ENCODE measurements around the gene SLC6A19. TPM values are rescaled to one million over a fixed set of nuclear protein-coding genes. Genes with fewer than 3 reads are reported as not detected.

SLC6A19 gene
- total RNA-seq, 1 donor from 2014 or later: 2.2 TPM

DNA sequence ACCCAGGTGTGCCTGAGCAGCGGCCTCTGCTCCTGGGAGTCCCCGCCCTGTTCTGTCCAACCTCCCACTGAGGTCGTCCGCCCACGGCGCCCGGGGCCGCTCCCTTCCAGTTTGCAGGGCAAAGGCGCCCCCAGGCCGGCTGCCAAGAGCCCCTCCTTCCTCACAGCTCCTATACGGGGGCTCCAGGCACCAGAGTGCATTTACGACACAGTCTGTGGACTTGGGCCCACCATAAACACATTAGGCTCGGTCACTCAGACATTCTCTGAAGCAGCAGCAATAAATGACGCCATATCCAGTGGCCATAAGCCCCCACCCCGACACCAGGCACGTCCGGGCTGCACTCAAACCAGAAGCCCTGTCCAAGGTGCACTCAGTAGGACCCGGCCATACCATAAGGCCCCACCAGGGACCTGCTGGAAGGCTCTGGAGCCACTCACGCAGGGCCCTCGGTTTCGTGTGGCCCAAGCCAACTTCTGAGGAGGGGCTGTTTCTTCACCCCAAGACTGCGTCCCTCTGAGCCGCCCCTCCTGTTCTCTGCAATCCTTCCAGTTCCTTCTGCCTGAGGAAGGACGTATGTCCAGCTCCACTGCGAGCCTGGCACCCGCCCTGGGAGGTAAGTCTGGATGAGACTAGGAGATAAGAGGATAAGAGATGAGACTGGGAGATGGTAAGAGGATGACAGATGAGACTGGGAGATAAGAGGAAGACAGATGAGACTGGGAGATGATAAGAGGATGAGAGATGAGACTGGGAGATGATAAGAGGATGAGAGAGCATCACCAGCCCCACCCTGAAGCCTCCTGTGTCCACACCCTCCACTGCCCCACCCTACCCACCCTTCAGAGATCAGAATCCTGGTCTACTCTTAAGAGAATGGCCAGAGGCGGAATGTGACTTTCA is 50.5 kb downstream of the SLC6A19 start:
- Mint-ChIP-seq H3K4me3 (ENCODE audit: low read depth) (no peak overlapping the region), H3K27me3 (peaks cover 16% of the 10 kb centered on the region), H3K4me1 (ENCODE audit: low read depth) (peaks cover 1% of the 10 kb centered on the region), H3K36me3 (ENCODE audit: insufficient read depth) (no peaks in the 10 kb centered on the region), H3K27ac (no peak overlapping the region), H3K9me3 (ENCODE audit: low read depth) (no peaks in the 10 kb centered on the region)
- DNase-seq (ENCODE audit: low spot score, unreplicated experiment): no peak
- TF ChIP-seq CTCF (IDR thresholded peaks at IDR 0.05; ENCODE audit: unreplicated experiment): no peak

DNA sequence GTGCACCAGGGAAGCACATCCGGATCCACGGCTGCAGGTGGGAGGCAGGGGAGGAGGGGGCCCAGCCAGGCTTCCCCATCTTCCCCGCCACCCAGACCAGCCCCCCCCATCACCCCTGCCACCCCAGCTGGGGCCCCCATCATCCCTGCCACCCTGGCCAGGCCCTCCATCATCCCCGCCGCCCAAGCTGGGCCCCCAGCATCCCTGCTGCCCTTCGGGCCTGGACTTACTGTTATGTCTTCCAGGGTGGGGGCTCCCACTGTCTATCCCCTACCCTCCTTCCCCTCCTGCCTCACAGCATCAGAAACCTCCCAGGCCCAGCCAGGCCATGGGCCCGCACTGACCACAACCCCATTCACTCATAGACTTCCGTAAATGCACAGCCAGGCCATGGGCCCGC is 51.3 kb downstream of the SLC6A19 start:
- peaks cover 1% of the 10 kb centered on the region for H3K4me1 Mint-ChIP-seq (ENCODE audit: low read depth)
- no peaks in the 10 kb centered on the region for H3K36me3 Mint-ChIP-seq (ENCODE audit: insufficient read depth)
- peaks cover 16% of the 10 kb centered on the region for H3K27me3 Mint-ChIP-seq
- no peak overlapping the region for H3K4me3 Mint-ChIP-seq (ENCODE audit: low read depth)
- no peak overlapping the region for H3K27ac Mint-ChIP-seq
- no peaks in the 10 kb centered on the region for H3K9me3 Mint-ChIP-seq (ENCODE audit: low read depth)
- TF ChIP-seq CTCF (IDR thresholded peaks at IDR 0.05; ENCODE audit: unreplicated experiment): no peak
- no peak for DNase-seq (ENCODE audit: low spot score, unreplicated experiment)

GRCh38 chr5:1253456-1254105 is 52.2 kb downstream of the SLC6A19 start:
- H3K4me3 Mint-ChIP-seq (ENCODE audit: low read depth): no peak overlapping the region
- no peak for TF ChIP-seq CTCF (IDR thresholded peaks at IDR 0.05; ENCODE audit: unreplicated experiment)
- peaks cover 1% of the 10 kb centered on the region for H3K4me1 Mint-ChIP-seq (ENCODE audit: low read depth)
- no peaks in the 10 kb centered on the region for H3K9me3 Mint-ChIP-seq (ENCODE audit: low read depth)
- no peaks in the 10 kb centered on the region for H3K36me3 Mint-ChIP-seq (ENCODE audit: insufficient read depth)
- no peak overlapping the region for H3K27ac Mint-ChIP-seq
- peaks cover 12% of the 10 kb centered on the region for H3K27me3 Mint-ChIP-seq
- no peak for DNase-seq (ENCODE audit: low spot score, unreplicated experiment)

GRCh38 chr5:1254196-1254595 is 52.8 kb downstream of the SLC6A19 start:
- no peak for TF ChIP-seq CTCF (IDR thresholded peaks at IDR 0.05; ENCODE audit: unreplicated experiment)
- H3K4me1 Mint-ChIP-seq (ENCODE audit: low read depth): peaks cover 1% of the 10 kb centered on the region
- no peak overlapping the region for H3K4me3 Mint-ChIP-seq (ENCODE audit: low read depth)
- no peaks in the 10 kb centered on the region for H3K36me3 Mint-ChIP-seq (ENCODE audit: insufficient read depth)
- H3K27me3 Mint-ChIP-seq: peaks cover 9% of the 10 kb centered on the region
- no peak for DNase-seq (ENCODE audit: low spot score, unreplicated experiment)
- no peak overlapping the region for H3K27ac Mint-ChIP-seq
- no peaks in the 10 kb centered on the region for H3K9me3 Mint-ChIP-seq (ENCODE audit: low read depth)

GRCh38 chr5:1255081-1255561 is 53.7 kb downstream of the SLC6A19 start:
- Mint-ChIP-seq H3K36me3 (ENCODE audit: insufficient read depth) (no peaks in the 10 kb centered on the region), H3K4me3 (ENCODE audit: low read depth) (no peak overlapping the region), H3K27me3 (peaks cover 5% of the 10 kb centered on the region), H3K27ac (no peak overlapping the region), H3K4me1 (ENCODE audit: low read depth) (peaks cover 1% of the 10 kb centered on the region), H3K9me3 (ENCODE audit: low read depth) (no peaks in the 10 kb centered on the region)
- TF ChIP-seq CTCF (IDR thresholded peaks at IDR 0.05; ENCODE audit: unreplicated experiment): no peak
- no peak for DNase-seq (ENCODE audit: low spot score, unreplicated experiment)
